DMS53 (cell line): ENCODE measurements around the gene ARMS2.

Source experiments
- DNase-seq: peaks from one replicate; lab custom pipeline; 2025; lab: John Stamatoyannopoulos, UW

The ARMS2 gene

DNA sequence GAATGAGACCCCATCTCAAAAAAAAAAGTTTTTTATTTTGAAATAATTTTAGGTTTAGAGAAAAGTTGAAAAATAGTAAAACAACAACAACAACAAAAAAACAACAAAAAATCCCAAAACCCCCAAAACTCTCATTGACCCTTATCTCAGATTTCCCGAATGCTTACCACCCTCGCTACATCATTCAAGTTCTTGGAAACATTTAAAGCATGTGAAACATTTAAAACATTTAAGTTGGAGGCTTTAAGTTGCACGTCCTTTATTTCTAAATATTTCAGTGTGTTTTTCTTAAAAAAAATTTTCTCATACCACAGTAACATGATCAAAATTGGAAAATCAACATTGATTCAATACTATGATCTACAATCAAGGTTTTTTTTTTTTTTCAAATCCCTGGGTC lies 382 bp upstream of the ARMS2 start:
- DNase-seq: no peak

DNA sequence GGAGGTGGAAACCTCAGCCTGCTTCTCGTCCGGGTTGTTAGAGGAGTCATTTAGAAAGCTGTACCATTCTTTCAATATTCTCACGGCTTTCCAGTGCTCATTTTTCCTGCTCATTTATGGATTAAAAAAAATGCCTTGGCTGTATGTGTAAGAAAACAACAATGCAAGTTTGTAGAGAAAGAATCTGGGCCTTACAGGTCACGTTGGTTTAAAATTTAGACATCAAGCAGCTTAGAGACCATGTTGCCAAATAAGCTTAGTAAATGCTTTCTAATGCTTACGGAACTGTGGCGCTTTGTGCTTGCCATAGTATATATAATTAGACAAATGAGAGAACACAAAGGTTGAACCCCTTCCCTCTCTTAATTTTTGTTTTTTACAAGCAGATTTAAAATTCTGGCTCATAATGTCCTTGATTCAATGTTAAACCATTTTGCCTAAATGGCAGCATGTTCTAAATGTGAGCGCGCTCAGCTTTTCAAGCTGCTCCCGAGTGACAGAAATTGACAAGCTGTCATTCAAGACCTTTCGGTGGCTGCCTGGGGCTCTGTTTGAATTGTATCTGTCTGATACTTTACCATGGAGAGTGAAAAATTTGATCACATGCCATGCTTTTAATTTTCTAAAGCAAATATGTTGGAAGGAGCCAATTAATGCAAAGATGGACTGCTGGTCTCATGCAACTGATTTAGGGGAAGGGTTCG lies 1.1 kb downstream of the ARMS2 start:
- no peak for DNase-seq

DNA sequence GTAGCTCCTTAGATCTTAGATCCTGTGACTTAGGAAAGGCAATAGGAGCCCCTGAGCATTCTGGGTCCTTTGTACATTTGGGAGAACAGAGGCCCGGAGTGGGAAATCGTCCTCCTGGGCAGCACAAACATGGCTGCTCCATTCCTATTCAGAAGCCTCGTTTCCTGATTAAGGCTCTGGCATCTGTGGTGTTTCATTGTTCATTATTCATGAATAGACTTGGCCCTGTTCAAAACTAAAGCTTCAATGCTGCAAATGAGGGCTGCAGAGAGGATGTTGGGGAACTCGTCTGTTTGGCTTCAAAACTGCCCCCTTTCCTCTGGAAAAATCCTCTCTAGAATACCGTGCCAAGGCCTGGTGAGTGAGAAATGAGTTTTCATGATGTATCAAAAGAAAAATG lies 3.5 kb downstream of the ARMS2 start:
- no peak for DNase-seq

DNA sequence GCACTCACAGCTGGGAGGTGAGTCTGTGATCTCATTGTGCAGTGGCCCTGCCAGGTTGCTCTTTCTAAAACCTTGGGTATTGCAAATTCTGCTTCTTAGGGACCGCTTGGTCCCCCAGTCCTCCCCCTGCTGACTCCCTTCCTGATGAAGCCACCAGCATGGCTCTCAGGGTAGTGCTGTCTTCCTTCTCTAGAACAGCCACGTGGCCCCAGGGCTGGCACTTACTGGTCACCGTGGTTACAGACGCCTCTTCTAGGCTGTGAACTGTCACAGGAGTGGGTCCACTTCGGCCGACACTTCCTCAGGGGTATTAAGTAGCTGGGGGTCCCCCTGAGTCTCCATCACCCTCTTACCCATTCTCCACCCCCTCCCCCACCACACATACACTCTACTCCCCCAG lies 4.2 kb downstream of the ARMS2 start:
- DNase-seq: peak; percentile 25

DNA sequence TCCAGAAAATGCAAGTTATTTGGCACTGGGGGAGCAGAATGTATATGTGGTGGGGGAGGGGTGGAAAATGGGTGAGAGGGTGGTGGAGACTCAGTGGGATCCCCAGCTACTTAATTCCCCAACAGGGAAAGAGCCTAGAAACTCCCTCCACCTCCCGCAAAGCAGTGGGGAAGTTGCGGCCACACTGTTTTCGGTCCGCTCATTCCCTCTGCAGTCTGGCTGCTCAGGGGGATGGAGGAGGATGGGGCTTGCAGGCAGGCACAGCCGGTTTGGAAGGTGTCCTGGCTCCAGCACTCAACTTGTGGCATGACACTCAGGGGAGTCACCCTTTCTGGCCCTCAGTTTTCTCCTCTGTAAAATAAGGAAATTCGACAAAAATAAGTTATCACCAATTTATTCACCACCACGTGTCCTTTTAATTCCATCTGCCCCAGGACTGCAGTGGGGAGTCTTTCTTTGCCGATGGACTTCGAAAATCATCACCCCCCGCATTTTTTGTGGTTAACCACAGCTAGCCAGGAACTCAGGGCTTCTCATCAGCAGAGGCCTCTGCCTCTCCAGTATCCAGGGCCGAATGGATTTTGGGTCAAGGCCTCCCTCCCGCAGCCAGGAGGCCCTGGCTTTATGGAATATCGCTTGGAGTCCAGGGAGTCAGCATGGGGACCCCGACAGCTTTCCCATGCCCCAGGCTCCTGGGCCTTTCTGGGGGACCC lies 5.3 kb downstream of the ARMS2 start:
- DNase-seq: no peak

DNA sequence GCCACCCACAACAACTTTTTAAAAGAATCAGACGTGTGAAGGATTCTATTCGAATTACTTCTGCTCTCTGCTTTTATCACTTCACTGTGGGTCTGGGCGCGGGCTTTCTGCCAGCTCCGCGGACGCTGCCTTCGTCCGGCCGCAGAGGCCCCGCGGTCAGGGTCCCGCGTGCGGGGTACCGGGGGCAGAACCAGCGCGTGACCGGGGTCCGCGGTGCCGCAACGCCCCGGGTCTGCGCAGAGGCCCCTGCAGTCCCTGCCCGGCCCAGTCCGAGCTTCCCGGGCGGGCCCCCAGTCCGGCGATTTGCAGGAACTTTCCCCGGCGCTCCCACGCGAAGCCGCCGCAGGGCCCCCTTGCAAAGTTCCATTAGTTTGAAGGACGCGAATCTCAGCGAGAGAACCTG lies 6.4 kb downstream of the ARMS2 start:
- DNase-seq: peak; percentile 24

DNA sequence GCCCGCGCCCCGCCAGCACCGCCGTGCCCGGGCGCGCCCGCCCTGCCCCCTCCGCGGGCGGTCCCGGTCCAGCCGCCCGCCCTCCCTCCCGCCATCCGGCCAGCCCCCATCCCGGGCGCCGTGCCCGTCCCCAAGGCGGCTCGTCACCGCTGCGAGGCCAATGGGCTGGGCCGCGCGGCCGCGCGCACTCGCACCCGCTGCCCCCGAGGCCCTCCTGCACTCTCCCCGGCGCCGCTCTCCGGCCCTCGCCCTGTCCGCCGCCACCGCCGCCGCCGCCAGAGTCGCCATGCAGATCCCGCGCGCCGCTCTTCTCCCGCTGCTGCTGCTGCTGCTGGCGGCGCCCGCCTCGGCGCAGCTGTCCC lies 6.9 kb downstream of the ARMS2 start, which contains the start of gene HTRA1:
TSS of gene HTRA1 (plus strand) at position 187 of the 362 bp plus-strand sequence. CDS start at position 287, 100 bp downstream.
- DNase-seq: peak; percentile 77

DNA sequence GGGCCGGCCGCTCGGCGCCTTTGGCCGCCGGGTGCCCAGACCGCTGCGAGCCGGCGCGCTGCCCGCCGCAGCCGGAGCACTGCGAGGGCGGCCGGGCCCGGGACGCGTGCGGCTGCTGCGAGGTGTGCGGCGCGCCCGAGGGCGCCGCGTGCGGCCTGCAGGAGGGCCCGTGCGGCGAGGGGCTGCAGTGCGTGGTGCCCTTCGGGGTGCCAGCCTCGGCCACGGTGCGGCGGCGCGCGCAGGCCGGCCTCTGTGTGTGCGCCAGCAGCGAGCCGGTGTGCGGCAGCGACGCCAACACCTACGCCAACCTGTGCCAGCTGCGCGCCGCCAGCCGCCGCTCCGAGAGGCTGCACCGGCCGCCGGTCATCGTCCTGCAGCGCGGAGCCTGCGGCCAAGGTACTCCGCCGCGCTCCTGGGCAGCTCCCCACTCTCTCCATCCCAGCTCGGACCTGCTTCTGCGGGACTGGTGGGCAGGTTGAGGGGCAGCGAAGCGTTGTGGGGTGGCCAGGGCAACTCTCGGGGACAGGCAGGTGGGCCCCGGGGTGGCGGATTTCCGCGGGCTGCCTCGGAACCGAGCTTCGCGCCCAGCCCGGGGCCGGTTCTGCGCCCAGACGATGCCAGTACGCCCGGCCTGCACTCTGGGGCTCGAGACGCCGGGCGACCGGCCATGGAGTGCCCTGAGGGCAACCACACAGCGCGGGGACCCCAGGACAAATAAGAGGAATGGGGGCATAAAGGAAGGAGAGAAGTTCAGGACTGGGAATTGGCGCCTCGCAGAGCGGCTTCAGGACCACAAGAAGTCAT lies 7.5 kb downstream of the ARMS2 start:
- DNase-seq: peak; percentile 77

DNA sequence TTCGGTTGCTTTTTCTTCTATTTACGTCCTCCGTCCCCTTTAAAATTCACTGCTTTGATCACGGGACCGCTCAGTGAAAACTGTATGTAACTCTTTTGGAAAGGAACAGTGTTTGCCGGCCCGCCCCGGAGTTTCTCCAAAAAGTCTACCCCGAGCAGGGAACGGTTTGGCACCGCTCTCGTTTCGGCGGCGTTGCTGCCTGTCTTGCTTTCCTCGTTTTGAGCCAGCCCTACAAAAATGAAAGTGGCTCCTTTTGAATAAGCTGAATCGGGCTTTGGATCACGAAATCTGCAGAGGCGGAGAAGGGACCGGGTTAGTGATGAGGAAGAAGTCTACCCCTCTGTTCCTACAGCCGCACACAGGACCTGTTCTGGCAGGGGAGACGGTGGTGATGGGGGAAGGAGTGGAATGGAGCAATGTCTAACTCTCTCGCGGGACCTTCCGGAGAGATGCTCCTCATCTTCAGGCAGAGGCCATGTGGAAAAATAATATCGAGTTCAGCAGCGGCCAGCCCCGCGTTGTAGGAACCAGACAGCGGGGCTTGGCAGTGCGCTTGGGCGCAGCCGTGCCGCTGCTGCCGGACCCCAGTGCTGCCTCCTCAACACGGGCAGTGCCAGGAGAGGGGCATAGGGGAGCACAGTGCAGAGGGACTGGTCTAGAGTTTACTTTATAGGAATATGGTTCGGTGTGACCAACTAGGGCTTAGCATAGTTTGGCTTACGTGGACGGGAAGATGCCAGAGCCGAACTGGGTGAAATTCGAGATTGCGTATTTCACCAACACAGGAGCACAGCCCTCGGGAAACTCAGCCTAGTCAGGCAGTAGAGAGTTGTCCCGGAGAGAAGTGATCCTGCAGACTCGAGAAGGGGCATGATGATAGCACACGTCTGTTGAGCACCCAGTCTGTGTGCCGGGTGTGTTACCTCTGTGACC lies 8.3 kb downstream of the ARMS2 start:
- peak; percentile 61 for DNase-seq

DNA sequence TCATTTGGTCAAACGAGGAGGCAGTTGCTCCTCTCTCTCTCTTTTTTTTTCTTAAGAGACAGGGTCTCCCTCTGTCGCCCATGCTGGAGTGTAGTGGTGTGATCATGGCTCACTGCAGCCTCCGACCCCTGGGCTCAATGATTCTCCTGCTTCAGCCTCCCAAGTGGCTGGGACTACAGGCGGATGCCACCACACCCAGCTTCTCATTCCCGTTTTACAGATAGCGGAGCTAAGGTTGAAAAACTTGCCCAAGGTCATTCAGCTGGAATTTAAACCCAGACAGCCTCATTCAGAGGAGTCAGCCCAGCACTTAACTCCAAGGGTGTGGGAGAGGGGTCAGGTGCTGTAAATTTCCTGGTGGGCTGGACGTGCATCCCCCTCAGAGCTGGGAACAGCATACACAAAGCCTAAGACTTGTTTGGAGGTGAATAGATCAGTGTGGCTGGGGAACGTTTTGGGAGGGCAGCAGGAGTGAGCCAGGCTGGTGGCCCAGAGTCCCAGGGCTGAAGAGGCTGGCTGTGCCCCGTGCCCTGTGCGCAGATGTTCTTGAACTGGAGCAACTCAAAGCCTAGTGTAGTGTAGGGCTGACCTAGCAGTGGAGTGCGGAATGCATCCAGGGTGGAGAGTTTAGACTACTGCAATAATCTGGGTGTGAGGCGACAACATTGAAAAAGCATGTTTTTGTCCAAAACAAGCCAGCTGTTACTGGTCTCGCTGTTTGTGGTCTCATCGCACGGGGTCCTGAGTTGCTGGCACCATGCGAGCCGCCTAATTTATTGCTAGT lies 9.2 kb downstream of the ARMS2 start:
- peak; percentile 50 for DNase-seq

DNA sequence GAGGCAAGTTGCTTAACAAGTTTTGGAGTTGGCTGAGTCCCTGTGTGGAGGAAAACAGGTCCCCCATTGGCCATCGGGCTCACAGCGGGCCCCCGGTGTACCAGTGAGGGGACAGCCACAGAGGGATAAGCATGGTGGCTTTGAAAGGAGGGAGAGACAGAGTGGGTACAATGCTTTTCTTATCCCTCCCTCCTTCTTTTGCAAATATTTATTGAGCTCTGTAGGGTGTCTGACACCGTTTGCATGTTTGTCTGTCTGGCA lies 9.7 kb downstream of the ARMS2 start:
- DNase-seq: peak; percentile 68

DNA sequence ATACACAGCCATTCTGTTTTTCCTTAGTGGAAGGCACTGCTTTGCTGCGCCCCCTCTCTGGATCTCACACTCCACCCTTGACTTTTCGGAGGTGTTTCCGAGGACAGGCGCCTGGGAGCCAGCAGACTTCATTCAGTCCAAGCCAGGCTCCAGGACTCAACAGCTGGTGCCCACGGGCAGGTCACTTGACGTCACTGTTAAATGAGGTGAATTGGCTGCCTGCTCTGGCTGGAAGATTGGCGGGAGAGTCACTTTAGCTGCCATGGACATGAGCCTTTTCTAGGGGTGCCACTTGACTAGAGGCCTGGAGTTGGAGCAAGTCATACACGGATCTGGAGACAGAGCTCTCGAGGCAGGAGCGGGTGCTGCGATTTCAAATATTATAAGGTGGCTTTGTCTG lies 10.1 kb downstream of the ARMS2 start:
- DNase-seq: peak; percentile 68

DNA sequence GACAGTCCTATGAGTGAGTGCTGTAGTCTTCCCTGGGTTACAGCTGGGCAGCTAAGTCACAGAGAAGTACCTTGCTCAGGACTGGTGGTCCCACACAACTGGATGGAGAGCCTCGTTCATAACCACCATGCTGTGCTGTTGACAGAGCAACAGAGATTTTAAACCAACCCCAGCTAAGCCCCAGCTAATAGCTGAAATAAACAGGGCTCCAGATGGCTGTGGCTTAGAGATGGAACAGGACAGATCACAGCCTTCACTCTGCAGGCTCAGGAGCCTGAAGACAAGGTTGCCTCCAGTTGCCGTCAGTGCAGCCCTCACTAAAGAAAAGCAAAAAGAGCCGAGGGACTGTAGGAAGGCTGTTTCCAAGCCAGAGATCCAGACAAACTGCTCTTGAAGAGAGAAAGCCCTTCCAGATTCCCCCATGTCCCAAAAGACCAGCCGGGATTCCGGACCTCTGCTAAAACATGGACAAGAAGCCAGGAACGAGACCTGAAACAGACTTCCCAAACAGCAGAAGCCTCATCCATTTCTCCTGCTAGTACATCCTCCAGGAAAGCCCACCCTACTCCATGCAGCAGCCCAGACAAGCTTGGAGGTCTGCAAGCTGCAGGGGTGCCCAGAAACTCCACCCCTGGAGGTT lies 11.1 kb downstream of the ARMS2 start:
- no peak for DNase-seq

DNA sequence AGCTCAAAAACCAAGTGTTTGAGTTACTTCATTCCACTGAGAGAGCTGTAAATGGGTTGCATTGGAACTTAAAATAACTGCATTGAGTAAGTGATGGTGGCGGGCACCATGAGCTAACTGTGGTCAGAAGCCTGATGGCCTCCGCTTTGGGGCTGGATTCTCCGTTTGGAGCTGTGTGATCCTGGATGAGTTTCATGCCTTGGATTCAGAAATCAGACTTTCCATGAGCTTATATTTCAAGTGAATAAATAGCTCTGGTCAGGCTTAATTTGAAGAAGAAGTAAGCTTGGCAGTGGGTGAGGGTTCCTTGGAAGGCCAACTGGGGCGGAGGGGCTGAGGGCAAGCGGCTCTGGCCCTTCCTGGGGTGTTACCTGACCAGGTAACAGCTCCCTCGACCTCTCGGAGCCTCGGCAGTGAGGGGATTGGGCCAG lies 12.5 kb downstream of the ARMS2 start:
- DNase-seq: no peak

DNA sequence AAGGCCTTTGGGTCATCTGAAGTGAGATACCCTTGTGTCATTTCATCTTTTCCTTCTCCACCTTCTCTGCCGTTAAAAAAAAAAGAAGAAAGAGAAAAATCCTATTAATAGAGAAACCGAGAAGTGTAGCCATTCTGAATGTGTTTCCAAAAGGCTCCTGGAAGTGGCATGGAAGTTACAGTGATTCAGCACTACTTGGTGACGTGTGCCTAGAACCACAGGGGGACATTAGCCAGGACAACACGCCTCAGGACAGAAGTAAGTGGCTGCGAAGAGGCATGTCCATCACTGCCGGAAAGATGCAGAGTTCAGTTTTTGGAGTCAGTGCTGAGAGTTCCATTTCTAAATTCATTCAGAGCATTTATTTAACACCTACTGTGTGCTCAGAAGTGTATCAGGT lies 13.2 kb downstream of the ARMS2 start:
- DNase-seq: no peak

DNA sequence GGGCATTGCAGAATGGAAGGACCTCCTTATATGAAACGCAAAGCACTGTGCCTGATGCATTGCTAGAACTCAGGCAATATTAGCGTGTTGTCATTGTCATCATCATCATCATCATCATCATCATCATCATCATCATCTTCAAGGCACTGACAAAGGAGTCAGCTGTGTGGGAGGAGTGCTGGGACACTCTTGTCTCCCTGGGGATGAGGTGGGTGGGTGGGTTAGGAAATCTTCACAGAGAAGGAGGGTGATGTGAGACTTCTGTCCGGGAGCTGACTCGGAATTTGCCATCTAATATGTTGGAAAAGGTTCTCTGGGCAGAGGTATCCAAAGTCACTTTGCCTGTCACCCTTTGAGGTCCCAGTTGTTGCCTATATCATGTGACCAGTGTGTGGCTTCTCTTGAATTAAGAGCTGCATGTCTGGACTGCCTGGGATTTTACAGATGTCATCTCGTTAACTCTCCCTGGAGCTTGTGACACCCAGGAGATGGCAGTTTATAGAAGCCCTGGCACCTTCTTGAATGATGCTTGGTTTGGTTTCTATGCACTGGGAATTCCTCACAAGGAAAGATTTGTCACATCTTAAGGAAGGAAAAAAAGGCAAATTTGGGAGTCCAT lies 14.0 kb downstream of the ARMS2 start:
- no peak for DNase-seq

DNA sequence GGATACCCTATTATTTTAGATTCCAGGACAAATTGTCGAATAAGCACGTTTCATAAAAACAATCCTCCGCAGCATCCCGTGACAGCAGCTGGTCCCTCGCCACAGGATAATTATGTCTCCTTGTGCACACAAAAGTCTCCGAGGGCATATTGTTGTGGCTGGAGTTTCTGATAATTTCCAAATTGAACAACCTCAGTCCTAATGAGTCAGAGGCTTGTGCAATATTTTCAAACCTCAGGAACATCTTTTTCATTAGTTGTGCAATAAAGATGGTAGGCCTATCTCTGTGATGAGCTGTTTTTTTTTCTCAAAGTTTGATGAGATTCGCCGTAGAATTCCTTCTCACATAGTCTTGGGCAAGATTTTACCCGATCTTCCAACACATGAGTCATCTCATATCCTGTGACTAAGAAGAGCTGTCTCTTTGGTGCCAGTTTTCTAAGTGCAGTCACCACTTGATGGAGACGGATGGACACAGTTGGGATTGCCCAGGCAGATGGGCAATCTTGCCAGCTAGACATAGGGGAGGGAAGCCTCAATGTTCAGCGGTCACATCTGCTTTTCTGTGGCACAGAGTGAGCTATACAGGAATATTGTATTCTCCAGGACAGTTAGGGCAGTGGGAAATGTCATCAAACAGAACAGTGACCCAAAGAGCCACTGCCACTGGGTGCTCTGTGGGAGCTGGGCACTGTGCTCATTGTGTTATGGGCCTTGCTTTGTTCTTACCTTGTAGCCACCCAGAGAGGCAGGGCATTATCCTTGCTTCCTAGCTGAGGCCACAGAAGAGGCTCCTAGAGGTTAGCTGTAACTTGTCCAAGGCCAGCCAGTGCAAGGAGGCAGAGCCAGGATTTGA lies 14.7 kb downstream of the ARMS2 start:
- DNase-seq: peak; percentile 26

DNA sequence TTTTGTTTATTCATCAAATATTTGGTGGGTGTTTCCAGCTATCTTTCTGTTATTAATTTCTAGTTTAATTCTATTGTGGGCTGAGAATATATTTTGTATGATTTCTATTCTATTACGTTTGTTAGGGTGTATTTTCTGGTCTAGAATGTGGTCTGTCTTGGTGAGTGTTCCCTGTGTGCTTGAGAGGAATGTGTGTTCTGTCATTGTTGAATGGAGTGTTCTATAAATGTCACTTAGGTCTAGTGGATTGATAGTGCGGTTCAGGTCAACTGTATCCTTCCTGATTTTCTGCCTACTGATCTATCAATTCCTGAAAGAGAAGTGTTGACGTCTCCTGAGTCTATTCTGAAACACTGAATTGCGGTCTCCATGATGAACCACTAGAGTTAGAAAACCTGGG lies 15.4 kb downstream of the ARMS2 start:
- DNase-seq: no peak

DNA sequence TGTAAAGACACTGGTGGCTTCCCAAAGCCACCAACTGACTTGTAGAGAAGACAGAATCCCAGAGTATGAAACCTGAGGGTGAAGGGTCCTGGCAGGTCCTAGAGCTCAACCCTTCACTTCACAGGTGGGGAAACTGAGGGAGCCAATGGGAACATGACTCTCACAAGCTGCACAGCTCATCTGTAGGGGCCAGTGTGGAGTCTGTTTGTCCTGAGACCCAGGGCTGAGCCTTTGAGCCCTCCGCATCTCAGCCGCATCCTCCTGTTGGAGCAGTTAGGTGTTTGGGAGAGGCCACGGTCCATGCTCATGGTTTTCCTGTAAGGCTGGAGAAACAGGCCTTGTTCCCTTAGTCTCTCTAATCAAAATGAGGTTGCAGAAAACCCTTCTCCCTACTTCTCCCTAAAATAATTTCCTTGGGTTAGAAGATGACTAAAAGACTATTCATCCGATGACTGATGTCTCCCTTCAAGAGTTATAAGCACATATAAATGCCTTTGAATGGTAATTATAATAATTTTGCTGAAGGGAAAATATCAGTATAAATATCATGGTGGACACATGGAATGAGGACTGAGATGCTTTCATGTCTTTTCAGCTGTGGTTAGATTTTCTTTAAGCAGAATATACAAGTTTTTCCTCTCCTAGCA lies 17.2 kb downstream of the ARMS2 start:
- DNase-seq: no peak
